SK-N-SH treated with all-trans-retinoic acid at 6 μM for 48 hours (cell line): ENCODE measurements around the gene SLC6A7.

Experiments
- ARNTL ChIP-seq: fragments of 450-650 bp; formaldehyde crosslinking; IDR thresholded peaks from 2 replicates; pipeline ENCODE4 v1.5.0; 2020; ENCODE audit warnings: low read depth, mild to moderate bottlenecking, moderate library complexity, borderline replicate concordance
- CSDC2 ChIP-seq: fragments of 250-450 bp; sonication (Bioruptor Pico); IDR thresholded peaks from 2 replicates; pipeline ENCODE4 v1.5.0; 2020; ENCODE audit warnings: mild to moderate bottlenecking, moderate library complexity
- CSRNP3 ChIP-seq: fragments of 250-450 bp; sonication (Bioruptor Pico); IDR thresholded peaks from 2 replicates; pipeline ENCODE4 v1.5.1; 2021; ENCODE audit warnings: mild to moderate bottlenecking, moderate library complexity
- ESRRG ChIP-seq: fragments of 250-450 bp; sonication (Bioruptor Pico); IDR thresholded peaks from 2 replicates; pipeline ENCODE4 v1.6.1; 2021; ENCODE audit warnings: mild to moderate bottlenecking
- OSR1 ChIP-seq: fragments of 250-450 bp; sonication (Bioruptor Pico); IDR thresholded peaks from 2 replicates; pipeline ENCODE4 v1.8.0; 2022; ENCODE audit warnings: moderate library complexity, mild to moderate bottlenecking, inconsistent platforms
- PATZ1 ChIP-seq: fragments of 250-450 bp; sonication (Bioruptor Pico); IDR thresholded peaks from 2 replicates; pipeline ENCODE4 v1.8.0; 2020; ENCODE audit warnings: mild to moderate bottlenecking, moderate library complexity, borderline replicate concordance
- SNAI2 ChIP-seq: fragments of 250-450 bp; sonication (Bioruptor Pico); IDR thresholded peaks from 2 replicates; pipeline ENCODE4 v1.5.0; 2020; ENCODE audit warnings: mild to moderate bottlenecking, moderate library complexity
- TOX ChIP-seq: fragments of 250-450 bp; sonication (Bioruptor Pico); IDR thresholded peaks from 2 replicates; pipeline ENCODE4 v1.8.0; 2021; ENCODE audit warnings: mild to moderate bottlenecking, moderate library complexity, borderline replicate concordance
- ZFP3 ChIP-seq: fragments of 250-450 bp; sonication (Bioruptor Pico); IDR thresholded peaks from 2 replicates; pipeline ENCODE4 v1.5.0; 2020; ENCODE audit warnings: mild to moderate bottlenecking, moderate library complexity
- ZFP30 ChIP-seq: fragments of 450-650 bp; formaldehyde crosslinking; IDR thresholded peaks from 2 replicates; pipeline ENCODE4 v1.5.0; 2022; ENCODE audit warnings: mild to moderate bottlenecking, moderate library complexity
- ZNF70 ChIP-seq: fragments of 450-650 bp; formaldehyde crosslinking; IDR thresholded peaks from 2 replicates; pipeline ENCODE4 v1.5.0; 2020; ENCODE audit warnings: mild to moderate bottlenecking, moderate library complexity
- ZNF8 ChIP-seq: fragments of 450-650 bp; formaldehyde crosslinking; IDR thresholded peaks from 2 replicates; pipeline ENCODE4 v1.5.0; 2020; ENCODE audit warnings: mild to moderate bottlenecking, moderate library complexity
- TF ChIP-seq, protein P1 (sequence below): fragments of 250-450 bp; sonication (Bioruptor Pico); IDR thresholded peaks from 2 replicates; pipeline ENCODE4 v1.5.1; 2020; ENCODE audit warnings: low read depth, mild to moderate bottlenecking, moderate library complexity

DNA sequence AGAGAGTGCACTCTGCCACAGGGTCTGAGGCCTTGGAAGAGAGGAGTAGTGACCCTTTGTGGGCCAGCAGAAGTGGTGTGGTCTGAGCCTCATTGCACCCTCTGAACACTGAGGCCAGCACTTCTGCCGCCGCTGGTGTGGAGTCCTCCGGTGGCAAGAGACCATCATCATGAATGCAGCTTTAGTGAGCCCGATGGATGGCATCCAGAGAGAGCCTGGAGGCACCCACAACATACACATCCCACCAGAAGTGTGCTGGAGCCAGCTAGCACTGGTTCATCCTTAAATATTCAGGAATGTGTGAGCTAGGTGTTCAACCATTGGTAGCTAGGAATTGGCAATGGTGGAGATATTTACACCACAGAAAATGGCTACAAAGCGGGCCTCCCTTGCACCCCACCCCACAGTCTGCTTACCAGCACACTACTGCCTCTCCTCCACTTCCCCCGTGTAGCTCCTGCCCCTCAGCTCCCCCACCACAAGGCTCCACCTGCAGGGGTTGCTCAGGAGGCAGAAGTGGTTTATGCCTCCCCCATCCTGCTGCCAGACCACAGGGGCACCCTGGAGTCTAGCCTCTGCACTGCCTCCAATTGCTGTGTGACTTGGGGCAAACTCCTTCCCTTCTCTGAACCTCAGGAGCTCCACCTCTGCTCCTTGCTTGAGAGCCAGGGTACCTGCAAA, 16.4 kb downstream of the SLC6A7 start:
- TF ChIP-seq ZNF8 (no peak), SNAI2 (no peak), OSR1 (CRISPR knock-in tag) (no peak), ZFP3 (no peak), ZFP30 (no peak), ARNTL (CRISPR knock-in tag) (no peak), PATZ1 (CRISPR knock-in tag) (no peak), CSDC2 (CRISPR knock-in tag) (no peak), TOX (no peak), ZNF70 (no peak), CSRNP3 (CRISPR knock-in tag) (no peak), ESRRG (CRISPR knock-in tag) (no peak)
- TF ChIP-seq, protein P1, sequence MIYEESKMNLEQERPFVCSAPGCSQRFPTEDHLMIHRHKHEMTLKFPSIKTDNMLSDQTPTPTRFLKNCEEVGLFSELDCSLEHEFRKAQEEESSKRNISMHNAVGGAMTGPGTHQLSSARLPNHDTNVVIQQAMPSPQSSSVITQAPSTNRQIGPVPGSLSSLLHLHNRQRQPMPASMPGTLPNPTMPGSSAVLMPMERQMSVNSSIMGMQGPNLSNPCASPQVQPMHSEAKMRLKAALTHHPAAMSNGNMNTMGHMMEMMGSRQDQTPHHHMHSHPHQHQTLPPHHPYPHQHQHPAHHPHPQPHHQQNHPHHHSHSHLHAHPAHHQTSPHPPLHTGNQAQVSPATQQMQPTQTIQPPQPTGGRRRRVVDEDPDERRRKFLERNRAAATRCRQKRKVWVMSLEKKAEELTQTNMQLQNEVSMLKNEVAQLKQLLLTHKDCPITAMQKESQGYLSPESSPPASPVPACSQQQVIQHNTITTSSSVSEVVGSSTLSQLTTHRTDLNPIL = no peak
